ENCODE measurements around the gene AK8.

Gene AK8

DNA sequence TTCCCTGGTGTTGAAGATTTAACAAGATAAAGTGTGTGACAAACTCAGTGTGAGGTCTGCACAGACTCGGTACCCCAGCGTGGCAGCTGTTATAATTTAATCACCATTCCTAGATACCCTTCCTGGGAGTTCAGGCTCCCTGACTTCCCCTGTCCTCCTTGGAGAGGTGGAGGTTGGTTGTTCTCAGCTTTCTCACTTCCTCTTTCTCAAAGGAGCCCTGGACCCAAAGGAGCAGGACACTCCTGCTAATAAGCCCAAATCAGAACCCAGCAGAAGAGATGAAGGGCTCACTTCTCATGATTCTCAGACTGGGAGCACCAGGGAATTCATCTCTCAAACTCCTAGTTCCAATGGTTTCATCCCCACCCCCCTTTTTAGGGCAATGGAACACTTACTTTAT is 149.6 kb downstream of the AK8 start:
- no peaks in the 10 kb centered on the region for H3K4me1 ChIP-seq
- no peaks in the 10 kb centered on the region for H3K27me3 ChIP-seq
- TF ChIP-seq, protein P1, sequence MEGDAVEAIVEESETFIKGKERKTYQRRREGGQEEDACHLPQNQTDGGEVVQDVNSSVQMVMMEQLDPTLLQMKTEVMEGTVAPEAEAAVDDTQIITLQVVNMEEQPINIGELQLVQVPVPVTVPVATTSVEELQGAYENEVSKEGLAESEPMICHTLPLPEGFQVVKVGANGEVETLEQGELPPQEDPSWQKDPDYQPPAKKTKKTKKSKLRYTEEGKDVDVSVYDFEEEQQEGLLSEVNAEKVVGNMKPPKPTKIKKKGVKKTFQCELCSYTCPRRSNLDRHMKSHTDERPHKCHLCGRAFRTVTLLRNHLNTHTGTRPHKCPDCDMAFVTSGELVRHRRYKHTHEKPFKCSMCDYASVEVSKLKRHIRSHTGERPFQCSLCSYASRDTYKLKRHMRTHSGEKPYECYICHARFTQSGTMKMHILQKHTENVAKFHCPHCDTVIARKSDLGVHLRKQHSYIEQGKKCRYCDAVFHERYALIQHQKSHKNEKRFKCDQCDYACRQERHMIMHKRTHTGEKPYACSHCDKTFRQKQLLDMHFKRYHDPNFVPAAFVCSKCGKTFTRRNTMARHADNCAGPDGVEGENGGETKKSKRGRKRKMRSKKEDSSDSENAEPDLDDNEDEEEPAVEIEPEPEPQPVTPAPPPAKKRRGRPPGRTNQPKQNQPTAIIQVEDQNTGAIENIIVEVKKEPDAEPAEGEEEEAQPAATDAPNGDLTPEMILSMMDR (IDR thresholded peaks at IDR 0.05; ENCODE audit: low read depth, low read length): no peak

DNA sequence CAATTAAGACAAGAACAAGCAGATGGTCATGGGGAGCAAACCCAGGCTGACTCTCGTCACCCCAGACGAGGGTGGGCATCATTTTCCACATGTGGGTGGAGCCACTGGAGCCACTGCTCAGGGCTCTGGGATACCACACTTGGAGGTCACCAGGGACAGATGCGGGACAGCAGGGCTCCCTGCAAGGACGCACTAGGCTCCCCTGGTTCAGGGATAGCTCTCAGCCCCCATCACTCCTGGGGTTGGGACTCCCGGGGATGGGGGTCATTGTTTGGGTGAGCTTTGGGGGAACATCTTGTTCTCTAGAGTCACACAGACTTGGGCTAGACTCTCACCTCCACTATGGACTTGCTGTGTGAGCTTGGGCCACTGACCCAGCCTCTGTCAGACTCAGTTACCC is 150.0 kb downstream of the AK8 start:
- no peaks in the 10 kb centered on the region for H3K4me1 ChIP-seq
- no peaks in the 10 kb centered on the region for H3K36me3 ChIP-seq
- no peak overlapping the region for H3K4me3 ChIP-seq (ENCODE audit: low read depth, low read length)
- DNase-seq: no peak
- no peaks in the 10 kb centered on the region for H3K9me3 ChIP-seq
- TF ChIP-seq, protein P1 (IDR thresholded peaks at IDR 0.05; ENCODE audit: low read depth, low read length): no peak
- H3K27me3 ChIP-seq: no peaks in the 10 kb centered on the region

More for the DNA sequence above, 149.6 kb downstream of the AK8 start:
- no peaks in the 10 kb centered on the region for H3K9me3 ChIP-seq
- H3K36me3 ChIP-seq: no peaks in the 10 kb centered on the region
- DNase-seq: no peak
- H3K4me3 ChIP-seq (ENCODE audit: low read depth, low read length): no peak overlapping the region

DNA sequence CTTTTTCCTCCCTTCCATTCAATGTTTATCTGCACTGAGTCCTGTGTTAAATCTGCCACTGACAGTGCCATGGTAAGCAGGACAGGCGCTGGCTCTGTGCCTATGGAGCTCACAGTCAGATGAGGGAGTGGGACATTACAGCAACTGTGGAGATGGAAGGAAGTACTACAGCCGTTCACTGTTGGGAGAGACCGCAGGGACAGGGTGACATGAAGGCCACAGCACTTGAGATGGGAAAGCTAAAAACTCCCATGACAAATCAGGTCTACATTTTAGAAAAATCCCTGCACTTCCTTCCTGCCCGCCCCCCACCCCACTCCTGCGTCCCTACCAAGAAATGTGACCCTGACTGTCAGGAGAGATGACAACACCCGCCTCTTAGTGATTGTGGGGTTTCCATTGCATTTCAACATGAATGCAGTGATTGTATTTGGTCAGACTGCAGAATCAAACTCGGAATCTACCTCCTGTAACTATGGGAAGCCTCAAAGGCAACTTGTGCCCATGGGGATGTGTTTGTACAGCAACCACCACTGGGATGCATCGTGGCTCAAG is 151.4 kb downstream of the AK8 start:
- DNase-seq: no peak
- Histone ChIP-seq H3K4me1 (no peaks in the 10 kb centered on the region), H3K36me3 (no peaks in the 10 kb centered on the region), H3K27me3 (no peaks in the 10 kb centered on the region), H3K9me3 (no peaks in the 10 kb centered on the region), H3K4me3 (ENCODE audit: low read depth, low read length) (no peak overlapping the region)
- TF ChIP-seq, protein P1 (IDR thresholded peaks at IDR 0.05; ENCODE audit: low read depth, low read length): no peak

DNA sequence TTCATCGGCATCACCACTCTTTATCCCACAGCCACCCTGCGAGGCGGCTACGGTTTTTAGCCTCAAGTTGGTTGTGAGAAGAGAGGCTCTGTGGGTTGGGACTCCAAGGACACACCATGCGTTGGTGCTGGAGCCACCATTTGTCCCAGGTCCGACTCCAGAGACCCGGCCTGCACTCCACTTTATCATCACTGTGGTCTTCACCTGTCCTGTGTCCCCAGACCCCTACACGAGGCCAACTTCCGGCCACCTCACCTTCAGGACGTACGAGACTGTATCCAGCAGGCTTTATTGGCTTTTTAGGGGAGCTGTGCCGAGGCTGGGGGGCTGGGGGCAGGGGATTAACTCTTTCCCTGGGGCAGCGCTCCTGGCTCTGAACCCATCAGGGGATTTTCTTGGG is 152.8 kb downstream of the AK8 start:
- TF ChIP-seq, protein P1 (IDR thresholded peaks at IDR 0.05; ENCODE audit: low read depth, low read length): no peak
- no peaks in the 10 kb centered on the region for H3K9me3 ChIP-seq

DNA sequence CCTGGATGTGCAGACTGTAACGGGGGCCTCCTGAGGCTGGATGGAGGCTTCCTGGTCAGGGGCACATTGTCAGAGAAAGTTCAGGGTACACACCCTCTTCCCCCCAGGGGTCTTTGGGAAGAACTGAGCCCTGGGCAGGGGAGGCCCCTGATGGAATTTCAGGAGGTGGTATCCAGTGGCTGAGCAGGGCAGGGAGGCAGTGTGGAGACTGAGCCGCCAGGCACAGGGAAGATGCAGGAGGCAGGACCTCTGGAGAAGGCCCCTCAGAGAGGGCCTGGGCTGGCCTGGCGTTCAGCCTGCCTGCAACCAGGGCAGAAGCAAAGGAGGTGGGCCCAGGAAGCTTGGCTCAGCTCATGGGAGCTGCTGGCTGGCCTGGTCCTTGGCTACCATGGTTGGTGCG is 154.3 kb downstream of the AK8 start:
- Histone ChIP-seq H3K4me1 (no peaks in the 10 kb centered on the region), H3K36me3 (no peaks in the 10 kb centered on the region), H3K4me3 (ENCODE audit: low read depth, low read length) (no peak overlapping the region), H3K9me3 (no peaks in the 10 kb centered on the region), H3K27me3 (no peaks in the 10 kb centered on the region)
- DNase-seq: no peak
- TF ChIP-seq, protein P1 (IDR thresholded peaks at IDR 0.05; ENCODE audit: low read depth, low read length): no peak

More for the DNA sequence above, 152.8 kb downstream of the AK8 start:
- no peaks in the 10 kb centered on the region for H3K4me1 ChIP-seq
- no peak for DNase-seq
- no peak overlapping the region for H3K4me3 ChIP-seq (ENCODE audit: low read depth, low read length)
- H3K27me3 ChIP-seq: no peaks in the 10 kb centered on the region
- no peaks in the 10 kb centered on the region for H3K36me3 ChIP-seq

DNA sequence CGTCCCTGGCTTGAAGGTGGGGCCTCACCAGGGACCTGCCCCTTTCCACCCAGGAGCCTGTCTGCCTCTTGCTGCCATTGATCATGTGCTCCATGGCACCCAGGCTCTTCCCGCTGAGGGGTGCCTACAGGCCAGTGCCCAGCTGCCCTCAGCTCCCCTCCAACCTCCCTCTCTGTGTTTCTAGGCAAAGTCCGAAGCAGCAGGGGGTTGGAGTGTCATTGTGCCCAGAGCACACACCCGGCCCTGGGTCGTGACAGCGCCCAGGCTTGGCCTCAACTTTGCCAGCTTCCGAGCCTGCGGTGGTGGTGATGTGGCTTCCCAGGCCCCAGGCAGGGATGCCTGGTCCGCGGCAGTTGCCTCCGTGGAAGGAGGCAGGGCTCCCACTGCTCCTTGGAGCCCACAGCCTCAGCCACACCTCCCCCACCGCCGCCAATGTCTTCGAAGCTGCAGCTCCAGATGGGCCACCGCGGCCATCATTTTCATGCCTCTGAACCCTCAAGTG is 155.5 kb downstream of the AK8 start:
- H3K9me3 ChIP-seq: no peaks in the 10 kb centered on the region
- no peak overlapping the region for H3K4me3 ChIP-seq (ENCODE audit: low read depth, low read length)
- no peaks in the 10 kb centered on the region for H3K36me3 ChIP-seq
- H3K27me3 ChIP-seq: no peaks in the 10 kb centered on the region
- no peak for DNase-seq
- TF ChIP-seq, protein P1 (IDR thresholded peaks at IDR 0.05; ENCODE audit: low read depth, low read length): no peak
- H3K4me1 ChIP-seq: no peaks in the 10 kb centered on the region
